ENCODE measurements around the gene CALN1.

- no peak for TF ChIP-seq CTCF (optimal IDR thresholded peaks at IDR 0.05 in 1 of 3, IDR thresholded peaks at IDR 0.05 in 1 of 3, conservative IDR thresholded peaks at IDR 0.05 in 1 of 3; ENCODE audit: extremely low read depth in 1 of 3, insufficient read depth in 2 of 3, low read length in 3 of 3)
- TF ChIP-seq EZH2 (IDR thresholded peaks at IDR 0.05; ENCODE audit: low read length) = no peak
These were observed 422.0 kb downstream of the CALN1 start for GRCh38 chr7:71990138-71990462.
